ENCODE results near the gene MRPL48.
"Not testable (repeated sequence)": the region's sequence is repeated elsewhere in the genome, so short reads cannot be mapped to it uniquely, and the experiment has no call there.

The MRPL48 gene

DNA sequence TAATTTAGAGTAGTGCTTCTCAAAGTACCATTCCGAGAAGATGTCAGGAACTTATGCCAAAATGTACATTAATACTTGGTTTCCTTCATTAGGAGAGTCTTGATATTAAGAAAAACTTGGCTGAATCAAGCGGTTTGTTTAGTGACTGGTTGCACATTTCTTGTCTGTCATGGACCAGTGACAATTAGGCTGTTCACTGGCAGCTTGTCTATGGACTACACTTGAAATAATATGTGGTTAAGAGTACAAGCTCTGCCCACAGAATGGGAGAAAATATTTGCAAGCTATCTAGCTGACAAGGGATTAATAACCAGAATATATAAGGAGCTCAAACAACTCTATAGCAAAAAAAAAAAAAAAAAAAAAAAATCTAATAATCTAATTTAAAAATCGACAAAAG is 64.4 kb downstream of the MRPL48 start:
- DNase-seq: no peak

- no peak for DNase-seq
Observed at GRCh38 chr11:73854680-73855079, 67.0 kb downstream of the MRPL48 start.

- DNase-seq: no peak
Observed at GRCh38 chr11:73856031-73856567, 68.4 kb downstream of the MRPL48 start.

DNA sequence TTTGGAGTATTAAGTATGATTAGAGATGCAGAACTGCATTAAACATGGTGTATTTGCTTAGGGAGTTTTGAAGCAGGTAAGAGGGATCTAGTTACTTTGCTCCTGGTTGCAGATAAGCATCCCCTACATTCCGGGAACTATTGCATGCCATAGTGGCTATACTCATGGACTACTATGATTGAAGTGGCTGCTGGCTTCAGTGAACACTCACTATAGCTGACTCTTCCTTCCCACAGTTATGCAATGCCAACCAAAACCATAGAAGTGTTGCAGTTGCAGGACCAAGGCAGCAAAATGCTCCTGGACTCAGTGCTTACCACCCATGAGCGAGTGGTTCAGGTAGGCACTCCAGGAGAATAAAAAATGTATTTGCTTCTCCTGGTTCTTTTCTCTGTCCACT is 72.0 kb downstream of the MRPL48 start:
- DNase-seq: no peak

DNA sequence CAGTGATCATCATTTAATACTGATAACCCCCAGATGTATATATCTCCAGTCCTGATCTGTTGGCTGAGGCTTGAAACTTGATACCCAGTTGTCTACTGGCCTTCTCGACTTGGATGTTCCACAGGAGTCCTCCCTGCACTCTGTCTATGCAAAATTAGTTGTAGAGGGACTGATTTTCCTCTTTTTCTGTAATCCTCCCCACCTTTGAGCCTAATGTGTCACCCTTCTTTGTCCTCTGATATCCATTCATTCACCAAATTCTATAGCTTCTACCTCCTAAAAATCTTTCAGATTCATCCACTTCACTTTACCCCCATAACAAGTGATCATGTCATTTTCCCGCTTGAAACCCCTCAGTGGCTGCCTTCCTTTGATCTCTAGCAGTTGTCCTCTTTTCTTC is 72.5 kb downstream of the MRPL48 start:
- DNase-seq: no peak

GRCh38 chr11:73862986-73863385 is 75.3 kb downstream of the MRPL48 start:
- DNase-seq: no peak

- no peak for DNase-seq
Observed at GRCh38 chr11:73866095-73866579, 78.5 kb downstream of the MRPL48 start.

- DNase-seq: no peak
Observed at GRCh38 chr11:73866586-73866996, 78.9 kb downstream of the MRPL48 start.

GRCh38 chr11:73869332-73869949 is 81.8 kb downstream of the MRPL48 start:
- no peak for DNase-seq

DNA sequence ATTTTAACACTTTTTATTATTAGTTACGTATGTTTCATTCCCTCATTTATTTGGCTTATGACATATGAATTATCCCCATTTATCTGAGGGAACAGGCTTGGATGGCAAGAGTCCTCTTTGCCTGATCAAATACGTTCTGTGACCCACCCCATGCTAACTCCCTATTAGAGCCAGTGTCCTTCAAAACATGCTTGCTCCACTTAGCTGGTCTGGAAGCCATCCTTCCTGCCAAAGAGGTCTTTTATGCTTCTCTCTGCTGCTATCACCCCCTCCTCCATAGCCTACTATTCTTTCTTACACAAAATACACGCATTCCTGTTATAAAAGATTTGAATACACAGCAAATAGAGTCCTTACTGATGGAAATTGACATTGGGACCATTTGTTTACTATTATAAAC is 82.6 kb downstream of the MRPL48 start:
- no peak for DNase-seq

DNA sequence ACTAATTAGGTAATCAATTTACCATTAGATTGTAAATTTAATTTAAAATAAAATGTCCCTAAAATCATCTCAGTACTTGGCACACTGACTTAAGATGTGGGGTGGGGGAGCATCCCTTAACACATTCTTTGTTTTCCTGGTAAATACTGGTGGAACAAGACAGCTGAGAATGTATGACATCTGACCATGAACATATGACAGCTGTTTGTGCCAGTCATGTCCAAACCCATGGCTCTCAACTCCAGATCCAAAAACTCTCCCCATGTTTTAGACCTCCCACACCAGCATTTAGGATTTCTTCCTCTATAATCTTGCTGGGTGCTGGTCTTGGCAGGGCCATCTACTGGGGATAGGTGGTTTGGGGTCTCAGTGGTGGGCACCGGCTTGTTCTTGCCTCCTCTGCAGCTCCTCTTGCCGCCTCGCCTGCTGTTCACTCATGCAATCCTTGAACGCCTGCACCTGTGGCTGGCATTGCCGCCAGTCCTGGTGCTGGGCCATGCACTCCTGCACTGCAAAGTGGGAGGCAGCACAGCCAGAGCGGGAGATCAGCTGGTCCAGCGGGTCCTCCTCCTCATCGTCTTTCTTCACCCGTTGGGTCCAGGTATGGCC is 85.2 kb downstream of the MRPL48 start:
- DNase-seq: no peak

DNA sequence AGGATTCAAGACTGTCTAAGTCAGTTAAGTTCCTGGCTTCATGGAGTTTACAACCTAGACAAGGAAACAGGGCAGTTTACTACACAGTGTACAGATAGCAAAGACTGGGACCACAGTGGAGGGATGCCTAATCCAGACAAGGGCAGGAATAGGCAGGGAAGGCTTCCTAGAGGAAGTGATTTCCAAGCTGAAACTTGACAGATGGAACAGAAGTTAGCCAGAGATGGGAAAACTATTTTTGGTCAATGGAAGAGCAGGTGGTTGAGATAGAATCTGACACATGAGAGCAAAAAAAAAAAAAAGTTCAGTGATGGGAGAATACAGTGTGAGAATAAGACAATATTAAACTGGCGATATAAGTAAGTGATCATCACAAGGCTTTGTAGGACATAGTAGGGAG is 87.7 kb downstream of the MRPL48 start:
- no peak for DNase-seq

GRCh38 chr11:73875840-73876239 is 88.2 kb downstream of the MRPL48 start:
- DNase-seq: no peak

DNA sequence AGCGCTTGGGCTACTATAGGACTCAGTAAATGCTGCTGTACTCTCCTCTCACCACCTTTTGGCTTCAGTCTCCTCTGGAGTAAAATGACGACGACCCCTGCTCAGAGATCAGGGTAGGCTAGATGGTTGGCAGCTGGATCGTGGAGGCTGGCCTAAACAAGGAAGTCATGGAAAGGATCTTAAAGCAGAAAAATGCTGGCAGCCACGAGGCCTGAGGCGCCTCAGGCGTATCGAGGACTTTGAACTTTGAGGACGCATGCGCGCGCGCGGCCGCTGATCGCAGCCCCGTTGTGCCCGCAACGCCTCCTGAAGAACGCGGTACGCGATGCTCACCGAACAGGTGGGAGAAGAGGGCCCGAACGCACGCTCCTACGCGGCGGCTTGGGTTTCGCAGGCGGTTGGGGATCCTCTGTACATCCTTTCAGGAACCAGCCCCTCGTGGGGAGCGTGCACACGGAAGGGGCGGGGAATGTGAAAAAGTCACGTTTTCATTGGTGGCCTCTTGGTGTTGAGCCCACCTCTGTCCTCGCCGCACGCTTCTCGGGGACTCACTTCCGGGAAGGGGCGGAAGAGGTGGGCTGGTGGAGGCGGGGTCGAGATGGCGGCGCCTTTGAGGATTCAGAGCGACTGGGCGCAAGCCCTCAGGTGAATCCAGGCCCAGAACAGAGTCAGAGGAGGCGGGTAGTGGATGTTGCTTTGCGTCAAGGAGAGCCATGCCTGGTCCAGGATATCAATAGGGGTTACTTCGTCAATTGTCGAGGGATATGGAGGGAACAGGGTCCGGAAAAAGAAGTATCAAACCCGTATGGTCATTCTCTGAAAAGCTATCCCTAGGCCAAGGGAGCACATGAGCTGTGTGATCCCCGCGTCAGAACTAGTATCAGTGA is 89.0 kb downstream of the MRPL48 start, which contains the start of the genes COA4 and PAAF1:
COA4 (minus strand) TSS at position 423 of the 887 bp plus-strand sequence. CDS start 3,468 bp downstream, outside the sequence.
PAAF1 (plus strand) TSS at position 576 of the 887 bp plus-strand sequence; CDS start at position 599, 23 bp downstream.
- DNase-seq: peak; percentile 95 to 96

DNA sequence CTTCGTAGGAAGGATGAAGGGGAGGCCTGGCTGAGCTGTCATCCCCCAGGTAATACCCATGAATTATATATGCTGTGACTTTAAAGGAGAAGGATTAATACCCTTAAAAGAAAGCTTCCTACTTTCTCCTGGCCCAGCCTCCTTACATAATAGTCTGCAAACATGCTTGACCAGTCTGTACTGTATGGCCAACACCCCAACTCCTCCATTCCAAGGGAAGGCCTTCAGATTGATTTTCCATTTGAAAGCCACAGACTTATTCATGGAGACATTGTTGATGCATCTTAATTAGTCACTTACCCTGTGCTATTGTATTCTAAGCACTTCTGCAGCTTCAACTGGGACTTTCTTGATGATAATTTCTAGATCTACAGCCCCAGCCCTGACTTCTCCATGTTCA is 91.1 kb downstream of the MRPL48 start:
- DNase-seq: no peak

- DNase-seq: not testable (repeated sequence)
Observed at GRCh38 chr11:73880449-73880848, 92.8 kb downstream of the MRPL48 start.

- DNase-seq: no peak
Observed at GRCh38 chr11:73883856-73884255, 96.2 kb downstream of the MRPL48 start.

DNA sequence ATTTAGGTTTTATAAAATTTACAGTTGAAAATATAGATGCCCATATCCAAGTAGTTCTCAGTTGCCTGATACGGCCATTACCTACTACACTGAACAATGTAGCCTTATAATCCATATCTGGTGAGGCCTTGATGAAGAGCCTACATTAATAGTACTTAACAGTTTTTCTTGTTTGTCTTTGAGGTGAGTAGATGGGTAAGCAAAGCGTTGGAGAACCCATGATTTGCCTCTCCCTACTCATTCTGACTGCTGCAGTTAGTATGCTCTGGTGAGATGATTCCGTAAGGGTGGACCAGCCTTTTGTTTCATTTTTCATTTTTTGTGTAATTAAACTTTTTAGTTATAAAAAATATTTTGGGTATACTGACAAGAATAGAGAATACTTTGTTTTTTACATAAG is 100.6 kb downstream of the MRPL48 start:
- DNase-seq: no peak

- DNase-seq: no peak
Observed at GRCh38 chr11:73889019-73889418, 101.3 kb downstream of the MRPL48 start.

- no peak for DNase-seq
Observed at GRCh38 chr11:73889536-73889935, 101.9 kb downstream of the MRPL48 start.

- DNase-seq: no peak
Observed at GRCh38 chr11:73893041-73893440, 105.4 kb downstream of the MRPL48 start.

GRCh38 chr11:73894725-73895335 is 107.2 kb downstream of the MRPL48 start:
- no peak for DNase-seq

DNA sequence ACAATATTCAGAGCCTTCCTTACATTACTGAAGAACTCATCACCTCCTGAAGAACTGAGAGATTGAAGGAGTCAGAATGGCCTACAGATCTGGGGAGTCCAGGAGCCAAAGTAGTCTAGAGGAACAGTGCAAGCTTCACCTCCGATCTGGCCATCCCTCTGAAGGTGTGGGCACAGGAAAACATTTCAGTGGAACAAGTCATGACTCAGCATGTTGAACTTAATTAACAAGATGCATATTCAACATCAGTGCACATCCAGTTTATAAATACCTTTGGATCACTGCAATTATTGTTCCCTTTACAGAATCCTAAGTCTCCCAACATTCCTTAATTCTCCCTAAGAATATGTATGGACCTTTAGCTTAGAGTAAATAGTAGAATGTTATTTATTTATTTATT is 114.6 kb downstream of the MRPL48 start:
- no peak for DNase-seq

All from NCI-H1930 (cell line).